GM19397 (cell line): ENCODE data around the gene HSP90AB1.

Source experiments
- ATAC-seq: cut with Tn5 transposase; IDR thresholded peaks from one replicate; pipeline ENCODE4 v1.9.1; 2021; ENCODE audit warnings: mild to moderate bottlenecking, moderate library complexity; ENCODE audit not compliant: unreplicated experiment

Gene HSP90AB1

DNA sequence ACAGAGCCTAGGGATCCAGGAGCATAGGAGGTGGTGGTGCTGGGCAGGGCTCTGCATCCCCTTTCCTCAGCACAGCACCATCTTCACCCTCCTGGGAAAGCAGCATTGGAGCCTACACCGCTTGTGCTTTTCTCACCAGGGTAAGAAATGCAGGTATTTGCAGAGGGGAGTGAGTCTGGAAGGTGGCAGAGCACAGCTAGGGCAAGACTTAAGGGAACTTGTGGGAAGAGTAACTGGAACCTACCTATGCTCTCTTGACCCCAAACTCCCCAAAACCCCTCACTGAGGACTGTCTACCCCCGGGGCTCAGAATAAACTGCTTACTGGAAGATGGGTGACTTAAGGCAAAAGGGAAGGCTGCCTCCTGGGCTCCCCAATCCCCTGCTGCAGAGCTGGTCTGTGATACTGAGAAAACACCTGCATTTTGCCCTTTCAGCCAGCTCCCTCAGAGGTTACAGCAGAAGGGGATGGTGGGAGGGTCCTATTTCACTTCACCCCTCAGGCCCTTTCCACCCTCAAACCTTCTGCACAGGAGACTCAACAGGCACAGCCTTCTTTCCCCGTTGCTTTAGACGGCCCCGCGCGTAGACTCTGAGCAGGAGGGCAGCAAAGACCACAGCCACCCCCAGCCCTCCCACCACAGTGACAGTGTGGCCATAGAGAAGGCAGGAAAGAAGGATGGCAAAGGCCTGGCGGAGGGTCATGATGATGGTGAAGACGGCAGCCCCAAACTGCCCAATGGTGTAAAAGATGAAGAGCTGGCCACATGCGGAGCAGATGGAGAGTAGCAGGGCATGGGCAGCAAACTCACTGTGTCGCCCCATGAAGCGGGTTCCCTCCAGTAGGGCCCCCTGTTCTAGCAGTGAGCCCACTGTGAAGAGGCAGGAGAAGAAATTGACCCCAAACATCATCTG lies 7.5 kb downstream of the HSP90AB1 start:
- ATAC-seq: no peak

DNA sequence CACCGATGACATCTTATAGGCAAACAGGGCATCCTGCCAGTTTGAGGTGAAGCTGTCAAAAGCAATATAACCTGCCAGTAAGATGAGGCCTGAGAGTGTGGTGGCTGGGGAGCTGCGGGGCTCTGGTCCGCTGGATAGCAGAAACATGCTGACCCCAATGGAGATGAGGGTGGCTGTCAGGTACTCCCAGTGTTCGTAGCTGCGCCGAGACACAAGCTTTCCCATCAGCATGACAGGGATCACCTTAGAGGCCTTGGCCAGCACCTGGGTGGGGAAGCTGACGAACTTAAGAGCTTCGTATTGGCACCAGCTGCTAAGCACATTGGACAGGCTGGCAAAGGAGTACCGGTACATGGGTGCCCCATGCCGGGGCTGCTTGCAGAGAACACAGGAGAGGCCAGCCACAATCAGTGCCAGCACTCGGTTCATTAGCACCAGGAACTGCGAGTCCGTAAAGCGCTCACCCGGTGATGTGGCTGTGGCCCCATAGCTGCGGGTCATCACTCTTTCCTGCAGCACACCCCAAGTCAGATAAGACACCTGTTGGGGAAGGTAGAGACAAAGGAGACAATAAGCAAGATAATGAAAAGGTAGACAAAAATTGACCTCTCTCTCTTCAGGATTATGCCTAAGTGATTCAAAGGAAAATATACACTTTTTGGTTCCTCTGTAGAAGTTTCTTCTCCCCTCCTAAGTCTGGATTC lies 8.4 kb downstream of the HSP90AB1 start:
- no peak for ATAC-seq

DNA sequence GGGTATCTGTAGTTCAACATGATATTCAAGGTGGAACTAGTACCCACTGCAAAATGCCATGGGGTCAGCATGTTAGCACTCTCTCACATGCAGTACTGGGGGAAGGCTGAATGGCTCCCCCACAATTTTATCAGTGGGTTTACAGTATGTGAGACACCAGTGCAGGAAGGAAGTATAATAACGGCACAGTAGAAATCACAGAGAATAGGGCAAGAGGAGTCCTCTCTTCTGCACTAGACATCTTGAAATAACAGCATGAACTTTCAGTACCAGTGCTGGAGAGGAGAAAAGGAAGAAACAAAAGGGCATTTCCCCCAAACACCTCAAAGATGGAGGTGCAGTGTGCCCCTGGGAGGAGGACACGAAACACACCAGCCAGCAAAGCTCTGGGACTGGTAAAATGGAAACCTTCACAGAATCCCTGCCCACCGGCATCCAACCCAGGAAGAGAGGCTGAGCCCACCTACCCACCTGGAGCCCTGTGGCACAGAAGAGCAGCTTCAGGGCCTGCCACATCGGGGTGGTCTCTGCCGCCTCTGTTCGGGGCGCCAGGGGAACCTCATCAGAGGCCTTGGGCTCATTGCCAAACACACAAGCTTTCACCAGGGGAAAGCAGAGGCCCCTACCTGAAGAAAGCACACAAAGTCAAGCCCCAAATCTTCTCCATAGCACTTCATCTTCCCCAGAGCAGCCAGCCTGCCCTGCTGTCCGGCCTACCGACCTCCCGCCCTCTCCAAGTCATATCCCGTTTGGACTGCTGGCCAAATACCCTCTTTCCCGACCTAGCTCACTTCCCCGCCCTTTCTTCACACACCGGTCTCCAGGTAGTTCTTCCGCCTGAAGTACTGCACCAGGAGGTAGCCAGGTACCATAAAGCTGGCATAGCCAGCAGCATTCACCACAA lies 9.2 kb downstream of the HSP90AB1 start:
- ATAC-seq: no peak

DNA sequence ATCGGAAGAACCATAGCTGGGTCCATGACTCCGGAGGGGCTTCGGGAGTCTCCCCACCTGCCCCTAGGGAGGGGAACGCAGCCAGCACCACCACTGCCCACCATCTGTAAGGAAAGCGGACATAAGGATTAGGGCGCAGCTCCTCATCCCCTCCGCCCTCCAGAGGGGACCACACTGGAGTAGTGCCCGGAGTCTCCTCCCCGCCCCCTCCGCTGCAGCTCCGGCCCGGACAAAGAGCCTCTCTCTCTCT lies 9.8 kb downstream of the HSP90AB1 start:
- ATAC-seq: no peak

DNA sequence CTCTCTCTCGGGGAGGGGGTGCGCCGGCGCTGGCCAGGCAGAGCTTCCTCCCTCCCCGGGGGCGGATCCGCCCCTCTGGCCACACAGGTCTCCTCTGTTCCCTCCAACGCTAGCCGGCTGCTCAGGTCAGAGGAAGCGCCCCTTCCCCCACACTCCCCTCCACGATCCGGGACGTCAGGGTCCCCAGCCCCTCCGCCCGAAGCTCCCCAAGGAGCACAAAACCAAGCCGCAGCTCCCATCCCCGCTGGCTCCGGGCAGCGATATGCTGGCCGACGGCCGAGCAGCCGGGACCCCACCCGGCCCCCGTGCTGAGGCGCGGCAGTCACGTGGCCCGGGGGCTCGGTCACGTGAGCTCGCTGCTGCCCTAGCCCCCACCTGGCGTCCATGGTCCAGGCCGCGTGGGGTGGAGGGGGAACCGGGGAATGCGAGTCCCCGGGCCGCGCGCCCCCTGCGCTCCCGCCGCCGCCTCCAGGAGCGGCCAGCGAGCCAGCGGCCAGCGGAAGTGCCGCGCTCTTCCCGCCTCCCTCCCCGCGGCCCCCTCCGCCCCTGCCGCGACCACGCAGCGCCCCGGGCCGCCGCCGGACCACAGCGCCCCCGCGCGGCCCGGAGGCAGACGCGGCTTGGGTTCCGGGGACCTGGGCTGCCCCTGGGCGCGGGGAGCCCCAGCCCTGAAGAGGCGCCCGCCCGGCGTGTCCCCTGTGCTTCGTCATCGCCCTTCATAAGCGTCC lies 10.3 kb downstream of the HSP90AB1 start, which contains the start of gene SLC35B2:
Gene SLC35B2, minus strand, starts transcription at position 504 of the 728 bp plus-strand sequence. Its CDS starts 118 bp downstream, at position 386.
- ATAC-seq: peak; percentile 59

DNA sequence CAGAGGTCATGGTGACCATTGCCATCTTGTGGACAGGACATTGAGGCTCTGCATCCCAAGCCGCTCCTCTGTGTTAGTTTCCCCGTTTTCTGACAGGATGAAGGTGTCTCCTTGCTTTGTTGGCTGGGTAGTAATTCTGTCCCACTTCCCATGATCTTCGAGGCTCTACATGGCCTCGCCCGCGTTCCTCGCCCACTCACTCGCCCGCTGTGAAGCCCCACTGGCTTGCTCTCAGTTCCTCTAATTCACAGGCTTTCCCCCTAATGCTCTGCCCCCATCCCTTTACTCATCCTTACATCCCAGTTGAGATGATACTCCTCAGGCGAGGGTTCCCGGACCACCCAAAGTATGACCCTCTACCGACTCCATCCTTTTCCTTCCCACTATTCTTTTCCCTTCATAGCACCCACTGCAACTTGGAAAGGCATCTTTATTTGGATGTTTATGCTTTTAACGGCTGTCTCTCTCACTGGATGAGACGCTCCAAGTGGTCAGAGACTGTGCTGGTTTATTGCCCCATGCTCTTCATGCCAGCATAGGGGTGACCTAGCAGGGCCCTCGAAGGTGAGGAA lies 10.9 kb downstream of the HSP90AB1 start:
- peak; percentile 8 for ATAC-seq

DNA sequence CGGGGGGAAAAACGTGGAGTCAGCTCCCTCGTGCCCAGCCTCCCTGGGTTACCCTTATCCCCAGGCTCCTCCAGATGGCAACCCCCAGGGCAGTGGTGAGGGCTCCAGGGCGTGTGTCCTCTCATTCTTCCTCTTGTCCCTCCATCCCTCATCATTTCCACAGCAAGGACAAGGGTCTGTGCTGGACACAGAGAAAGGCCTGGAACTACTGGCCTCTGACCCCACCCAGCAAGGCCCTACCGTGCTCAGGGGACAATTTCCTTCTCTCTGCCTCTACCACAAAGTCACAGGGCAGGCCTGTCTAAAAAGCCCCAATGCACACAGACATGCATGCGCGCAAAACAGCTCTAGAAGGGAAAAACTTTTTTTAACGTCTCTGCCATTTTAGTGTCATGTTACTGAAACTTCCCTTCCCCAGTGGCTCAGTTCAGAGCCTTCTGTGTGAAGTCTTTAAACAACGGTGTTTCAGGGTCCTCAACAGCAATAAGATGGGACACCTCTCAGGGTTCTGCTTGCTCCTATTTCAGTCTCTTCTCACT lies 11.5 kb downstream of the HSP90AB1 start:
- ATAC-seq: no peak

DNA sequence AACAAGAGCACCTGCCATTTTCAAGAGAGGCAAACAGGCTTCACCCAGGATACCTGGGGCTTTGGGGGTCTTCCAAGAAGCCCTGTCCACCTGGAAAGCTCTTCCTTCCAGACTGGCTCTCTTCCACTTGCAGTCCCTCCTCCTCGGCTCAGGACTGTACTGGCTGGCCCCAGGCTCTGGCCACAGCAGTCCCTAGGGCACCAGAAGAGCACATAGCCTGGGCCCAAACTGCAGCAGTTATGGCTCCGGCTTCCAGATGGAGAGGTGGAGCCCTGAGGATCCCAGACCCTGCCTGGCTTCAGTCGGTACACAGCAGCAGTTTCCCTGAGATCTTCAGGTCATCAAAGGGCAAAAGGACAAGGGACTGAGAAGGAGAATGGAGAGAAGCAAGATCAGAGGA lies 12.0 kb downstream of the HSP90AB1 start:
- ATAC-seq: no peak

DNA sequence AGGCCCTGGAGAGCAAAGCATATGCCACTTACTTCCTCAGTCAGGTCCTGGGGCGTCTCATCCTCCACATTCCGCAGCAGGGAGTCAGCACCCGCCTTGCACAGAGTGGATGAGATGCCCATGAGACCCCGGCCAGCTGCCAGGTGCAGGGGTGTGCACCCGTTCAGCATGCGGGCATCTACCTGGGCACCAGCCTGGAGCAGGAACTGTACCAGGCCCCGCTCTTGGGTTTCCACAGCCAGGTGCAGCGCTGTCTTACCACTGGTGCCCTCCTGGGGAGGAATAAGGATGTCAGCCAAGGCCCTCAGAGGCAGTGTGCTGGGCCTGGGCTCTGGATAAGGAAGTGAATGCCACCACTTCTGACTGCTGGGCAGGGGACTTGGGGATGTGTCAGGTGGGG lies 13.1 kb downstream of the HSP90AB1 start:
- ATAC-seq: no peak

DNA sequence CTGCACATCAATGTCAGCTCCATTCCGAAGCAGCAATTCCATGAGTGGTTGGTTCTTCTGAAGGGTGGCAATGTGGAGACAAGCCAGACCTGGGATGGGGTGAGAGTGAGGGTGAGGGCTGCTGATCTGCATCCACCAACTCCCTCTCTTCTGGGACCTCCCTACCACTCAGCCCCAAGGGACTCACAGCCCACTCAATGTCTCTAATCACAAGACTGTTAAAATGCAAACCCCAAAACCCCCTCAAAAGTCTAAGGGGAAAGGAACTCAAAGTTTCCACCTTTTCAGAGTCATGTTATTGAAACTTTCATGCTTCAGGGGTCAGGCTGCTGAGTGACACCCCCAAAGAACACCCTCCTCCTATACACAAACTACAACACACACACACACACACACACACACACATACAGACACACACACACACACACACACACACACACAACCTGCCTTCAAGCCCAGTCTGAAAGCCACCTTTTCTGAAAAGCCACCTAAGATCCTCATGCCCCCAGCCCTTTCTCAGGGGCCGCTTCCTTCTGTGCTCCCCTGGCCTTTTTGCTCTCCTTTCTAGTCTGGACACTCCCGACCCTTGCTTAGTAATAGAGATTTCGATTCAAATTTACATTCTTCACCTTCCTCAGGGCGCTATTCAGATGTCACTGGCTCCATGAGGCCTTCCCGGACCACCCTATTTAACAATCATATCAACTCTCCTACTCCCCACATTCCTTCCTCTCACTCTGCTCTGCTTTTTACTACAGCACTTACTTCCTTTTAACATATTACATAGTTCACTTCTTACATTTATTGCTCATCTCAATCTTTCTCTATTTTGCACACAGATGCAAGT lies 13.8 kb downstream of the HSP90AB1 start:
- ATAC-seq: no peak

DNA sequence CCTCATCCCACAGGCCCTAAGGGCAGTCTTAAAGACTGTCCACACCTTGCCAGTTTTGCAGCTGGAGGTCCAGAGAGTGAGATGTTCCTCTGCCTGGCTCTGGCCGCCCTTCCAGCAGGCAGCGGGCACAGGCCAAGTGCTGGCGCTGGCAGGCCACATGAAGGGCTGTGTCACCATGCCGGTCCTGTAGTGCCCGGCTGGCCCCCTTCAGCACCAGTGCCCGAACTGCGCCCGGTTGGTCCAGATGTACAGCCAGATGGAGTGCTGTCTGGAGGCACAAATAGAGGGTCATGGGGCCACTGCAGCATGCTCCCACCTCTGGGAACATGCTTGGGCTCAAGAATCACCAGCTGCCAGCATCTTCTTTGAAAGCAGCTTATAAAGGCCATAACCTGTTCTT lies 14.7 kb downstream of the HSP90AB1 start:
- ATAC-seq: no peak

DNA sequence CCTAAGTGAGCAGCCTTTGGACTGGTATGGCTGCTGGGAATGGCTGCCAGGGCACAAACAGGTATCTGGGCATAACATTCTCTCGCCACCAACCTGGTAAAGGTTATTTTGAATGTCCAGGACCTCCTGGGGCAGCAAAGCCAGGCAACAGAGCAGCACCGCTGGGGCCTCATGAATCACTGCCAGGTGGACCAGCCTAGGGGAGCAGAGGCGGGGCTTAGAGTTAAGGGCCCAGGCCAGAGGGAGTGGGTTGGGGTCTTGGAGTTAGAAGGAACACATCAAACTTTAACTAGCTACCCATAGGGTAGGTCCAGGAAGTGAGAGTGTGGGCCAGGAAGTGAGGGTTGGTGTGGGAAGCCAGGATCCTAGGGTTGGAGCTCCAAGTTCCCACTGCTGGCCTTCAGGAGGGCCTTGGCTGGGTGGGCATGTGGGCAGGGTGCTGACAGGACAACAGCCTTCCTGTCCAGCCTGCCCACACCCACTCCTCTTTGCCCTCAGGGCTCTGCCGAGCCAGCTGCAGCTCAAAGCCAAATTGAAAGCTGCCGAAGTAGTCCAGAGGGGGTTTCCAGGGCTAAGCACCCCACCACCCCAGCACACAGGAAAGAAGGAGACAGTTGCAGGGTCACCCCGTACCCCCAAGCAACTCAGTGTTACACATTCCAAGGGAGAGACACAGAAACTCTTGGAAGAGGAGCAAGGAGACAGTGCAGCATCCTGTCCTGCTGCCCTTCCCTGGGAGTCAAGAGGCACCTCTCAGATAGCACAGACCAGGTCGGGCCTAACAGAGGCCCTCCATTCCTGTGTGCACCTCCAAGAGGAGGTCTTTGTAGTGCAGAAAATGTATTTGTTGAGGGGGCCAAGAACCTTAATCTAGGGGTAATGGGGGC lies 15.8 kb downstream of the HSP90AB1 start:
- ATAC-seq: no peak

DNA sequence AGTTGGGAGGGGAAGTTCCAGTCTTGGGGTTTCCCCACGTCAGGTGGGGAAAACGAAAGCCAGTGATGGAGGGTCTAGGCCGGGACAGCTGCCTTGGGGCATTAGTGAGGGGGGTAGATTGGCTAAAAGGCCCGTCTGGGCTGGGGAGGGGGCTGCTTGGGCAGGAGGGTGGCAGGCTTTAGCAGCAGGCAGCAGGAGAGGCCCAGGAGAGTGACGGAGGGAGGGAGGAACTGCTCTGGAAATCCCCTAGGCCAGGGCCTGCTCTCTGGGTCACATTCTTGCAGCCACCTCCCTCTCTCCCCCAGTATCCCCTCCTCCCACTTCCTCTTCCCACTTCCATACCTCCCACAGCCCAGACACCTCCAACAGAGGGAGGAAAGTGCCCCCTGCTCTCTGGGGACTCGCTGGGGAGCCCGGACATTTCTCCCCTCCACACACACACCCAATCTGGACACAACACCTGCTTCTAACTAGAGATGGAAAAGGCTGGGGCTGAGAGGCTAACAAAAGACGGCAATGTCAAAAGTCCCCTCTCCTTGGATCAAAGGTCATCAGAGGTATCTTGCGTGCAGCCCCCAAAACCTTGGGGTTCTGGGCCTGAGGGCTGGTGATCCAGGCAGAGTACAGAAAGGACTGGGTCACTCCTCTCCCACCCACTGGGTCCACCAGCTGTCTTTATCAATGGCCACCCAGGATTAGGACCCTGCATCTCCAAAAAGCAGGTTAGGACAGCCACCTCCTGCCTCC lies 16.6 kb downstream of the HSP90AB1 start:
- no peak for ATAC-seq

DNA sequence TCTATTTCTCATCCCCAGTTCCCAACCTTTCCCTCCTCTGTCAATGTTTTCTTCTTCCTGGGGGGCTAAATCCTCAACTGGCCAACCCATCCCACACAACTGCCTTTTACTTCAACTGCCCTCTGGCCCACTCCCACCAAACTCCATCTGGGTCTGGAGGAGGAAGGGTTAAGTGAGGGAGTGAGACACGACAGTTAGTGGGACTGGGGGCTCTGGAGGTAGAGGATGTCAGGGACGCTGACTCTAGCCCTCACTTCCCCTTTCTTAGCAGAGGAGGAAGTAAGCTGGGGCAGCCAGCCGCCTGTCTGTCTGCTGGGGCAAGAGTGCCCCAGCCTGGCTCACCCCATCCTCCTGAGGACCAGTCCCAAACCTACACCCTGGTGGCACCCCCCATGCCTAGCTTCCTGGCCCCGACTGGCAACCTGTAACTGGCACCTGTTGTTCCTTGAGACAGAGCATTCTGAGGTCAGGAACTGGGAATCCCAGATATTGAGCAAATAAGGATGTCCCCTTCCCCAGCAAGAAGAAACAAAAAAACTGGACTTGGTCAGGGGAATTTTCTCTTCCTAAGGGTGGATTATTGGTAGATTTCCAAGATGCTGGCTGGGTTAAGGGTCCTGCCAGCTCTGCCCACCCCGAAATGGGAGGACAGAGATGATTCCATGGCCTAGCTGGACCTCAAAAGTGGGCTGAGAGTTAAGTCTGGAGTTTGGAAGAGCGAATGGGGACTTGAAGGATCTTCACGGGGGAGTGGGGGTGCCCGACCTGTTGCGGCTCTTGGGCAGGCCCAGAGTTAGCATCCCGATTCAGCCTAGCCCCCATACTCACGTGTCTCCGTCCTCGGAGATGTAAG lies 17.5 kb downstream of the HSP90AB1 start:
- ATAC-seq: peak; percentile 32

DNA sequence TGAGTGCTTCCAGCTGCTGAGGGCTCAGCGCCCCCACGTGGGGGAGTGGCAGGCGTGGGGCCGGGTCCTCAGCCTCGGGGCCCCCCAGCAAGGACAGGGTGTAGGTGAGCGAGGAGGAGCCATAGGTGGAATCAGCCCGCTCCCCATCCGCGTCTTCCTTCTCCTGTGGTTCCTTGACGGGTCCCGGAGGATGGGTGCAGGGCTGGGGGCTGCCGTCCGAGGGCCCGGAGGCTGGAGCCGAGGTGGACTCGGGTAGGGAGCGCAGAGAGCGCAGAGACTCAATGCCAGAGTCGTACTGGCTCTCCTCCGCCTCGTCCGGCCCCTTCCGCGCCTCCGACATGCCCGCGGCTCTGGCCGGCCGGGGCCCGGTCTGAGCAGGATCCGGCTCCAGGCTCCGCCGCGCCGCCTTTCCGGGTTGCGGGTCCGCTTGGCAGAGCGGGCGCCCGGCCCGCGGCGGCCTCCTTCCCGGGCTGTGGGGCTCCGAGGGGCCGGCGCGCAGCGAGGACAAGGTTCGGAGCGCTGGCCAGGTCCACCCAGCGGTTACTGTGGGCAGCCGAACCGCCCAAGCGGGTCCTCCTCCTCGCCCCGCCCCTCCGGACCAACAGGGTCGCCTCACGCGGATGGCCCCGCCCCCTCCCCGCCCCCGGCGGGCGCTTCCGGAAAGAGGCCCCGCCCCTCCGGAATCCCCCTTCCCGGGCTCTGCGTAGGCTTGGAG lies 18.3 kb downstream of the HSP90AB1 start, which contains the start of gene NFKBIE:
Gene NFKBIE, minus strand, starts transcription at position 545 of the 715 bp plus-strand sequence. Its CDS starts 205 bp downstream, at position 340.
- ATAC-seq: peak; percentile 46
